Stimulated activated naive CD4-positive, alpha-beta T cell treated with Interleukin-2 at 50 U/mL for 16 hours (primary cell): ENCODE measurements around the gene TMX4.

Source experiments
- DNase-seq: peaks from one replicate; lab custom pipeline; 2025; lab: John Stamatoyannopoulos, UW

TMX4 gene

DNA sequence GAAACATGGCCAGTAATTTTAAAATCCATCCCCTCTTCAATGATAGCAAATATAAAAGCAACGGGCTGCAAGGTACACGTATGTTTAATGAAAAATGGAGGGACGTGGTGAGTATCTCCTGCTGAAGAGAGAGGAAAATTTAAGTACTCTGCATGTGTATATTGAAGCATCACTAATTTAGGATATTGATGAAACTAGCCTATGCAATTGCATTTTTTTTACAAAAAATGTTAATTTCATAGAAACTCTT is 362 bp upstream of the TMX4 start:
- DNase-seq: no peak

DNA sequence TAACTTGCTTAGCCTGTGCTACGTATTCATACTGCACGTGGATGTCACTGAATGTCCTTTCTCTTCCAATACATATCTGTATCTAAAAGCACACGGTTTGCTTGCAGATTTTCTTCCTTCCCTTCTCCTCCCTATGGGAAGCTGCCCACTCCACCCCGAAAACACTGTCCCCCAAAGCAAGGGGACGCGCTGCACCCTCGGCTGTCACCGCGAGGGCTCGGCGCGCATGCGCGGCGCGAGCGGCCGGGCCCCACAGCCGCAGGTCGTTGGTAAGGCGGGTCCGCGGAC is 659 bp downstream of the TMX4 start:
- DNase-seq: peak; percentile 49

DNA sequence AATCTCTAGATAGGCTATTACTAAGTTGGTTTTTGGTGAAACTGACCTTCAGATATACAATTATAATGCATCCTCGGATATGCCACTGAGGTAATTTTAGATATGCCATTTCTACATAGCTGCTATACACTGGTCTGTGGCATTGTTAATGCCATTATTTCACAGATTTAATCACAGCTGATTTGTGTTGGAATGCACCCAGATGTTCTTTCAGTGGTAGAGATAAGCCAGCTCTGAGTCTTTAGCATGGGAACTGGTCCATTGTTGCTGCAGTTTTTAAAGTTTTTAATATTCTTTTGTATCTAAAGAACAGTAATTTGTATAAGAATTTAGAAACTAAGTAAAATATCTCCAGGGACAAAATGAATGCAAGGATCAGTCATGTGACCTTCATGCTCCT is 6.8 kb downstream of the TMX4 start:
- DNase-seq: no peak

DNA sequence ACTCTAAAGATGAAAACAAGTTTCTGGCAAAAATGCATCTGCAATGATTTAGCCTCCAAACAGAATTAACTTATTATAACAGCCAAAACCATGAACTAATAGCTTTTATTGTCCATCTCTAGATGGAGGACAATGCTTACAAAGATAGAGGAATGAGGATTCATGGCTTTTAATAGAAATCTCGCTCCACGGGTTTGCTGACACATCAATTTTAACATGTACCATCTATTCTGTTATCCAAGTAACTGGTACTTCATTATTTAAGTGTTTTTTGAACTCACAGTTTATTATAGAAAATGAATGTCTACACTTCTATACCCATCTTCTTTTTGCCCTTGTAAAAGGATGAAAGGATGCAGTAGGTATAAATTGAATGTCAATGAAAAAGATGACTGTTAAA is 10.8 kb downstream of the TMX4 start:
- DNase-seq: no peak

DNA sequence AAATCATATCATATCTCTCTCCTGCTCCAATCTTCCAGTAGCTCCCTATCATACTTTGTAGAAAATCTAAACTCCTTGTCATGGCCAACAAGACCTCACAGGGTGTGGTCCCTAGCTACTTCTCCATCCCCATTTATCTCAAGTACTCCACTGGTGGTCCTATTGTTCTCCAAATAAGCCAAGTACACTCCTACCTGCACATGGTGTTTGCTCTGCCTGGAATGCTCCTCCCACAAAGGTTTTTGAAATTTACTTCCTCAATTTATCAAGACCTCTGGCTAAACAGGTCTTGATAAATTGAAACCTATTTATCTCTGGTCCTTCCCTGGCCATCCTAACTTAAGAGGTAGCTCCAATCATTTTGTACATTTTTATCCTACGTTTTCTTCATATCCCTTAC is 12.1 kb downstream of the TMX4 start:
- DNase-seq: no peak

DNA sequence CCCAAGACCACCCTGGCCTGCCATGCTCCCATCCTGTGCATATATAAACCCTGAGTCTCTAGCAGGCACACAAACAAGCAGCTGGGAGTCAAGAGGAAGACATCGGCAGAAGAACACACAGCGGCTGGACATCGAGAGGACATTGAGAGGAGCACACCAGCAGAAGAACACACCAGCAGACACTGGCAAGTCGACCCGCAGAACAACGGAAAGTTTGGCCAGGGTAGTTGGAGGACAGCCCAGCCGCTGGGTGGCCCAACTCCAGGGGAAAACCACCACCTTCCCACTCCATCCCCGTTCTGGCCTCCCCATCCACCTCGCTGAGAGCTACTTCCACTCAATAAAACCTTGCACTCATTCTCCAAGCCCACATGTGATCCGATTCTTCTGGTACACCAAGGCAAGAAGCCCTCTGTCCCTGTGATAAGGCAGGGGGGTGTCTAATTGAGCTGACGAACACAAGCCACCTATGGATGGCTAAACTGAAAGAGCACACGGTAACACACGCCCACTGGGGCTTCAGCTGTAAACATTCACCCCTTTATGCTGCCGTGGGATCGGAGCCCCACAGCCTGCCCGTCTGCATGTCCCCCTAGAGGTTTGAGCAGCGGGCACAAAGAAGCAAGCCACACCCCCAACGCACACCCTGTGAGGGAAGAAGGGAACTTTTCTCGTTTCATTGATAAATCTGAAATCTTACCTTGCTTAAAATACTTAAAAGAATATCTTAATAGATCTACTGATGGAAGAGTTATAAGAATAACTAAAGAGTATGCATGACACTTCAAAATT is 13.8 kb downstream of the TMX4 start:
- DNase-seq: no peak

DNA sequence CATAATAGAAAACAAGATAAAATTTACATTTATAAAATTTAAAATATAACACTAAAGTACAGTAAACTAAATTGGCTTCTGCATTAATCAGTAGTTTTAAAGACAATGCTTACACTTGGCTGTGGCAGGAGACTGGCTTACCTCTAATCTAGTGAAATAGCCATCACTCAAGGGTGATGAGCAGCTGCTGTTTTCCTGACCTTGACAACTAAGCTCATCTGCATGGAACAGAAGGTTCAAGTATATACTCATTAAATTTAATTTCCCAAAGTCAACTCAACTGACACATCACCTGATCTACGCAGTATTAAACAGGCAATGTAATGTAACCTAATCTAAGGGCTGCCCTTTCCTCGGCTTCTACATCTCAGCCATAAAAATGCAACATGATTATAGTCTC is 14.5 kb downstream of the TMX4 start:
- DNase-seq: no peak

DNA sequence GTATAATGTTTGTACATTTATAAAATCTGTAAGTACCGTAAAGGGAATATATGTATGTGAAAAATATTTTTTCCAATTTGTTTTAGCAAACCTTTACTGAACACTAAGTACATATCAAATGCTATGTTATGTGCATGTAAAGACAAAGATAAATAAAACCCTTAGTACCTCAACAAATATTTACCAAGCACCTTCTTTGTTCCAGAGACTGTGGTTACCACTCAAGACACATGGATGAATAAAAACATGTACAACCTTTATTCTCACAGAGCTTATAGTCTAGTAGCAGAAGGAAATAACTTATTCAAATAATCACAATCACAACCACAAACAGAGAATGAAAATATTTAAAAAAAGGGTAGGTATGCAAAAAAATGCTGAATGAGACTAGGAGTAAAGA is 17.5 kb downstream of the TMX4 start:
- no peak for DNase-seq

DNA sequence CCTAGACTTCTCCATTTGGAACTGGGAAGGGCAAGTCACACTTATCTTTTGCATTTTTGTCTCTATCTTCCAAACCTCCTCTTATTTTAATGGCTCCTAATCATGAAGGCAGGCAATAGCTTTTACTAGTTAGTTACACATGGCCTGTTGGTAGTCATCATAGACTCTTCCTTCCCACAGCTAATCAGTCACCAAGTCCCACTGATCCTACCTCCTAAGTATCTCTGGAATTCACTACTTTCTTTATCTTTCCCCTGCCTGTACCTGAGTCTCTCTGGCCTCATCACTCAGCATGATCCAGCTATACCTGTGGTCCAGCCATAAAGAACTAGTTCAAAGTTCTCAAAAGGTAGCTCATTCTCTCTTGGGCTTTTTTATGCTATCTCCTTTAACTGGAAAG is 18.8 kb downstream of the TMX4 start:
- DNase-seq: no peak

DNA sequence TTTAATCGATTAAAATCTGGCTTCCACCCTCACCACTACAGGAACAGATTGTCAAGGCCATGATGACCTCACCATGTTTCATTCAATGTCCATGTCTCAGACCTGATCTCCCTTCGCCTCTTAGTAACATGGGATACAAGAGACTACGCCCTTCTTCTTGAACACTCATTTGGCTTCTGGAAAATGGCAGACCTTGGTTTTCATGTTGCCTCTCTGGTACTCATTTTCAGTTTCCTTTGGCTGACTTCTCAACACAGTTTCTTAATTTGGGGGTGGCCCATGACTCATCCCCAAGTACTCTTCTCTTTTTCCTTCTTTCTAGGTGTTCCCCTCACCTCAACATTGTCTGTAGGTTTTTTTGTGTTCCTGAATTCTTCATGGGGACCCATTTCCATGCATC is 22.7 kb downstream of the TMX4 start:
- no peak for DNase-seq

DNA sequence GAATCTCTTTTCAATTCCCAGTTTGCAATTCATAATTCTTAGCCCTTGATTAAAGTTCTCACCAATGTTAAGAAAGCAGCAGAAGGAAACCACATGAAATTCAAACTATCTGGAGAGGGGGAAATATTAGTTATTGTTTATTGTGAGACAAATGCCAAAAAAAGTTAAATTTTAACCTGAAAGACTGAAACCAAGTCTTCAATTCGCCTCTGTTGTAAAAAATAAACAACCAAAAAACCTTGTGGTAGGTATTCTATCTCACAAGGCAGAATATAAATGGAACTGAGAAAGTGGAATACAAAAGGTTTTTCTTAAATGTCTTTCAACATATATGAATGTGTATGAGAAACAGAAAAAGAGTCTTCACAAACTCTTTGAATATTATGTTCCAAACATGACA is 24.8 kb downstream of the TMX4 start:
- DNase-seq: no peak

DNA sequence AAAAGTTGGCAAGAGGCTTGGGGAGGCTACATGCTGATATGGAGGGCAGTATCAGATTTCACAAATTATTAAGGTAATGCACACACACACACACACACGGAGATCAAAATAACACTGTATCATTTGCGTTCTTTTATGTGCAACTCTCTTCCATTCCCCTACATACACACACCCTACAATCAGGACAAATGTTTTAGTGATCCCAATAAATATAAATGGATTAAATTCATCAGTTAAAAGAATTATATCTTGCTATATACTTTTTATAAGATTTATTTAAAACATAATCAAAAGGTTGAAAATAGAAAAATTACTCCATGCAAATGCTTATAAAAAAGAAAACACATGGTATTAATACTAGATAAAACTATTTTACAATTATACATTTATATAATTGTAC is 25.9 kb downstream of the TMX4 start:
- DNase-seq: no peak

DNA sequence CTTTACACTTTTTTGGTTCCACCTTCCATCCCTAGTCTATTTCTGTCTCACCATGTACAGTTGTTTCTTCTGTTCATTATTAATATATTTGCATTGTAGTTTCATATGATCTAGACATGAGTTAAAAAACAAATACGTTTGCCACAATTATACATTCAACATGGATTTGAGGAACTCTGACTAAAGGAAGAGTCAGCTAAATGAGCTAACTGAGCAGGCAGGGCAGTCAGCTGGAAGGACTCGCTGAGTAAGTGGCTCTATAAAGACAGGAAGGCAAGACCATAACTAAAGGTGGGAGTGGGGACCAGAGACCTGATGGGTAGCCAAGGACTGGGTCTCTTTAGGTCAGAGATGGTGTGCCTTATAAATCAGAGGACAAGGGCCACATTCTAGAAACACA is 26.3 kb downstream of the TMX4 start:
- no peak for DNase-seq

DNA sequence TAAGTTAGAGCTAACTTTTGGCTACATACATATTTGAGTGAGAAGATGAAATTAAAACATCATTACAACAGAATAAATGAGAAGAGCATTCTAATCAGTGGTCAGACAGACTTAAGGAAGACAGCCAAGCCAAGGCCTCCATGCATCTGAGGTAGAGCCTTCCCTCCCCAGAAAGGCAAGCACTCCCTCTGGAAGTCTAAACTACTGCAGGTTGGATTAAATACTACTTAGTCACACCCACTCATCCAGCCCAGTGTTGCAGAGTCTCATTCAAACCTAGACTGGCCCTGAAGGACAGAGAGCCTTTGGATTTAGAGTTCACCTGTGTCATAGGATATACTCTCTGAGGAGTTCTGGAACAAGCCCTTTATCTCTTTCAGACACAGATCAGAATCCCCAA is 29.2 kb downstream of the TMX4 start:
- DNase-seq: no peak

DNA sequence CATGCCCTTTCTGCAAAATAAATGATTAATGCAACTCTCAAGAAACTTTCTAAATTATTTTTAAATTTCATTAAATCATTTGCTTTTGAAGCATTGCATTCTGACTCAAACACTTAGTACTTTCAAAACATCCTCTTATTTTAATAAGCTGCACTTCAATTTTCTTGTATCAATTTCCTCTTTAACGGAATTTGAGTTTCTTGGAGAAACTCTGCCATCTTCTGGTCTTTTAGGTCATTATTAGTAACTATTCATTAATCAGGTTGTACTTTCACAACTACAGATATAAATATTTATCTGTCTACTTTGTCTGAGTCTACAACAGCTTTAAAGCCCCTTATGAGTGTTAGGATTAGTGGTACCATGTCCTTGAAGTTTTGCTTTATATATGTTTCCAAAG is 30.2 kb downstream of the TMX4 start:
- DNase-seq: no peak

DNA sequence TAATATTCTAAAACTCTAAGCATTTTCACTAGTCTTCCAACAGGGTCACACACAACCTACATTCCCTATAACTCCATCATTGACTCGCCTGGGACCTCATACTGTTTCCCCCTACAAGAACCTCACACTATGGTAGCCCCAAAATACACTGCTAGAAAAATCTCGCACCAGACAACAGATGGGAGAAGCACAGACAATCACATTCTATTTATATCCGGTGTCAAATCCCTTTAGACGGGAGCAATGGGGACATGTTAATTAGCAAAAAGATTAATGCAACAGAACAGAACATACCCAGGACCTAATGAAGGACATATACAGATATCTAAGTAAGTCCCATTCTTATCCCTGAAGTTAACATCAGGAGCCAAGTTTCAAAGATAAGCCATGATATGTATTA is 33.6 kb downstream of the TMX4 start:
- no peak for DNase-seq

DNA sequence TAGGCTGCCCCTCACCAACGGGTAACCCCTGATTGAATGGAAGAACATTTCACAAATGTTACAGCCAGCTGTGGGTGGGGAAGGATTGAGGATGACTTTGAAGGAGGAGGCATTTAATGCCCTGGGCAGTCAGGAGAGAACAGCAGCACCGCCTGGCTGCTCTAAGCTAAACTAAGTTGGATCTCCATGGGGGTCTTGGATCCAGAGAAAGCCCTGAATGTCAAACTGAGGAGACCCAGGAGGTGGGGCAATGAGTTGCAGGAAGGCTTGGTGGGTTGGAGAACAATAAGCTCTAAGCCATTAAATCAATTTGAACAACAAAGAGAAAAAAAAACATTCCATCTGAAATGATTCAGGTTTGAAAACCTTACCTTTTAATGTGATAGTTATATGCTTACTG is 35.4 kb downstream of the TMX4 start:
- no peak for DNase-seq

DNA sequence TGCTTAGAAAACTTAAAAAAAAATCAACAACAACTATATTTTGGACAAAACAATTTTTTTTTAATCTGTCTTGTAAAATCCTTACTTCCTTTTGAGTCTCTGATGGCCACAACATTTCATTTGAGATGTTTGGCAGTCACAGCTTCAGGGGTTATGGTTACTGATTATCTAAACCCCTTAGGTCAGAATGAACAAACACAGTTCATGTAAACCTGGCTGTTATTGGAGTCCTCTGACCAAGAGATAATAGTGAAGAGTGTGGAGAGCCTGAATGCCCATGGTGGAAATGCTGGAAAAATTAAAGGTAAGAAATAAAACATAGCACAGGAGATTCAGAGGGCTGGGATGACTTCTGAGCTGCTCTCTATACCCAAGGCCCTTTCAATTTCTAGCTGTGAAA is 38.2 kb downstream of the TMX4 start:
- no peak for DNase-seq

DNA sequence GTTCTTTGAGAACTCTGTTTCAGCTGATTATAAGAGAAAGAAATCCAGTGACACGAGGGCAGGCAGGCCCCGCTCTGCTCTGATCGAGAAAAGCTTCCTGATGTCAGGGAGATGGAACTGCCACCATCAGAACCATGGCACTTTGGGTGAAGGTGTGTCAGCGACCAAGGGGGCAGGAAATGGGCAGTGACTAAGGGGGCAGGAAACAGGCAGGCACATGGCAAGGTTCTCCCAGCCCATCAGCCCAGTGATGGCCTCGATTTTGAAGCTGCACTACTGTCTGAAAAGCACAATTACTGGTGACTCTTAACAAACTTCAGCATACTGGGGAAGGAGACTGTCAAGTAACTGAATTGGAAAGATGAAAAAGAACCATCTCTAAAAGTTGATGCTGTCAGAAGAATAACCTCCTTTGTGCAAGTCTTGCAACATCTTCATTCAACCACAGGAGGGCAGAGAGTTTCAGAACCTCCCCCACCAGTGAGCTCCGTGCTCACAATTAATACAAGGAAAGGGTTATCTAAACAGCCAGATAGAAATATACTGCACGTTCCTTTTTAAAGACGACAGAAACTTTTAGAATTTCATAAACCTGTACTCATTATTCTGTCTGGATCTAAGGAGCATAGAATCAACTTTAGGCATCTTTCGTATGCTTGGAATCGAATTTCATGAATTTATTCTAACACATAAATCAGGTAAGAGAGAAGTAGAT is 39.1 kb downstream of the TMX4 start:
- DNase-seq: peak; percentile 1

DNA sequence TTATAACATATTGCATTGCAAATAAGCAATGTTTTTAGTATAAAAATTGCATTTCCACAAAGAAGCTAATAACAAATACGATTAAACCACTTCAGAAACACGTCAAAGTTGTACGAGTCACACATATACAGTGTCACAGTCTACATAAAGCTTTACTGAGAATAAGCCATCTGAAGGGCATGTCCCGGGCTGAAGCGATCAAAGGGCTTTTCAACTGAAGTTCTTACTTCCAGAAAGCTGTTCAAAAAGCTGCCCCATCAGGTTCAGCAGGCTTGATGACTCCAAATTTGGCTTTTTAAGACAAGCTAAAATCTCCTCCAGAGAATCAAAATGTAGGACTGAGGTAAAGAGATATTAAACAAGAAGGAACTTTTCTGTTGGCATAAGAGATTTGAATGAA is 41.9 kb downstream of the TMX4 start:
- DNase-seq: no peak

DNA sequence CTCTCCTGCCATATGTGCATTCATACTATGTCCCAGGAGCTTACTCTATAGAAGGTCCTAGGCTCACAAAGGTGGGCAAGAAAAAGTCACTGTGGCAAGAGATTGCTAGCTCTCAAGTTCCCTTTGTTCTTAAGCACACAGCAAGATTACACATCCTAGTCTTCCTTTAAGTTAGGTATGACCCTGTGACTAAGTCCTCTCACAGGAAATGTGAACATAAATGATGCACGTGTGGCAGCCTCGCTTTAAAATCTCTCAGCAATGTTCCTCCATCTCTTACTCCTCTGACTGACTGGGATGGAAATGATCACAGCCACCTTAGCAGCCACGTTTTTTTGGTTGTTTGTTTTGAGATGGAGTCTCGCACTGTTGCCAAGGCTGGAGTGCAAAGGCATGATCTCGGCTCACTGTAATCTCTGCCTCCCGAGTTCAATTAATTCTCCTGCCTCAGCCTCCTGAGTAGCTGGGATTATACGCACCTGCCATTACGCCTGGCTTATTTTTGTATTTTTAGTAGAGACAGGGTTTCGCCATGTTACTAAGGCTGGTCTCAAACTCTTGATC is 43.6 kb downstream of the TMX4 start:
- DNase-seq: no peak

DNA sequence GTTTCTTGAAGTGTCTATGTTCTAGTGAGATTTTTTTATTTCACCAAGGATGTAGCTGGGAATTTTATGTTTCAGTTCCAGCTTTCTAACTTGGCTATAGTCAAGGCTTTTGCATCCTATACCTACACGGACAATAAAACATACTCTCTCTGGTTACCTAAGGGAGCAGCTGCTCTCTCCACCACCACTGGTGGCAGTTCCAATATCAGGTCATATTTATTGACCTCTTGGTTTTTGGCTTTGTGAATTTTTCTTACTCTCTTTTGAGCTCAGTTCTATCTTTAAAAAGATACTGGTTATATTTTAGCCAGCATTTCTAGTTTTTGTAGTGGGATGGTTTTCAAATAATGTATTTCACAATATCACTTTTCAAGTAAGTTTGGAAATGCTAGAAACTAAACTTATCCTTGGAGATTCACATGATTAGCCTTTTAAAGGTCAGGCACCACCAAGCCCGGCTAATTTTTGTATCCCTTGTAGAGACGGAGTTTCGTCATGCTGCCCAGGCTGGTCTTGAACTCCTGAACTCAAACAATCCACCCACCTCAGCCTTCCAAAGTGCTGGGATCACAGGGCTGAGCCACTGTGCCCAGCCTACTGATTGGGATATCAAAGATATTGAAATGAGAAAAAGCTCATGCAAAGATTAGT is 44.7 kb downstream of the TMX4 start:
- no peak for DNase-seq

DNA sequence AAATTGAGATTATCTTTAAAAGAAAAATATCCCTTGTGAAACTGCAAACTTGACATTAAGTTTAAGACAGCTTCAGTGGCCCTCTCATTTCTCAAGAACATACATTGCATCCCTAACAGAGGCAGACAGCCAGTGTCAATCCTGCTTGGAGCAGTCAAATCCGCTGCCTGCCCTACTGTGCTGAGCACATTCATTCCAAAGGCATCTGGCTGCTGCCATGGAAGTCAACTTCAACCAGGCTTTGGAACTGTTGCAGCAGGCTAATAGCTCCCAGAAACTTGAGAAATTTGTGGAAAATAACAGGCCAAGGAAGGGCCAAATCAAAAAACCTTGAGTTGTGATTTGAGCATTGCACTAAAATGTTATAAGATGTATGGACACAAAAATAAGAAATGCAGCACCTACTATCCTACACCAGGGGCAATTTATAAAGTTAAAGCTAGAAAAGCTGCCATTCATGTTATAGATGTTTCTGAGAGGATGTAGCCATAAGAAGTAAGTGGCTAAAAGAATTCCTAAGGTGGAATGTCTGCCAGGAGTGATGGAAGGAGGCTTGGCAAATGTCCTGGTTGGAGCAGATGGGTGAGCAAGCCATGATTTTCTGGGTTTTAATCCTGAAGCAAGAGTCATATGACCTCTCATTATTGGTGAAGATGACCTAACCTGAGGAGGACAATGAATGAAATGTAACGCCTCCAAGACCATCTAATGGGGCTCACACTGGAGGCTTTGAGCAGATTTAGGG is 47.9 kb downstream of the TMX4 start:
- DNase-seq: no peak
